HEK293 (cell line): ENCODE measurements around the gene SMIM44.

Experiments
- CTCF ChIA-PET: fragments of 350-600 bp; formaldehyde crosslinking; extraction: SDS; loops from one replicate; lab custom pipeline; 2021; ENCODE audit warnings: antibody characterized with exemption; lab: Yijun Ruan, JAX
- POLR2A ChIA-PET: fragments of 300-600 bp; formaldehyde crosslinking; extraction: SDS; loops from one replicate; lab custom pipeline; 2020; ENCODE audit warnings: antibody characterized with exemption, inconsistent platforms; lab: Yijun Ruan, JAX
- H3K27ac ChIP-seq: fragments of 200-500 bp; sonication (Bioruptor generic); 2 replicates; pipeline ENCODE4 v1.5.1; 2014; ENCODE audit warnings: low read depth, low read length, control low read depth, inconsistent platforms; ENCODE audit errors: extremely low read depth
- H3K36me3 ChIP-seq, 2 experiments: fragments of 200-500 bp in 1 of 2; sonication (Bioruptor generic) in 1 of 2; 1 replicate in 1 of 2; 2 replicates in 1 of 2; pipeline ENCODE4 v1.5.1; 2014 to 2017; ENCODE audit warnings: inconsistent platforms in 2 of 2, low read length in 2 of 2; ENCODE audit not compliant: control insufficient read depth in 2 of 2, insufficient read depth in 1 of 2
- H3K4me1 ChIP-seq: fragments of 200-500 bp; sonication (Bioruptor generic); 2 replicates; pipeline ENCODE4 v1.5.1; 2014; ENCODE audit warnings: mild to moderate bottlenecking, low read length, inconsistent platforms; ENCODE audit not compliant: control insufficient read depth, insufficient read depth
- H3K4me3 ChIP-seq: 2 replicates; pipeline ENCODE4 v1.5.1; 2011; ENCODE audit warnings: low read depth, mild to moderate bottlenecking, control low read depth, low read length, moderate library complexity
- H3K9me3 ChIP-seq: fragments of 200-500 bp; sonication (Bioruptor generic); 2 replicates; pipeline ENCODE4 v1.5.1; 2014; ENCODE audit warnings: low read depth, low read length, inconsistent platforms; ENCODE audit not compliant: control insufficient read depth, insufficient read depth
- BCL11A ChIP-seq: fragments of 450-650 bp; formaldehyde crosslinking; IDR thresholded peaks from 2 replicates; pipeline ENCODE4 v1.5.1; 2016; ENCODE audit warnings: low read depth, missing biosample characterization, missing genetic modification characterization
- EGR2 ChIP-seq: fragments of 450-650 bp; formaldehyde crosslinking; IDR thresholded peaks from 2 replicates; pipeline ENCODE4 v1.5.1; 2016; ENCODE audit warnings: low read depth, missing biosample characterization, missing genetic modification characterization
- KLF8 ChIP-seq: fragments of 450-650 bp; formaldehyde crosslinking; IDR thresholded peaks from 2 replicates; pipeline ENCODE4 v1.5.1; 2016; ENCODE audit warnings: missing biosample characterization, missing genetic modification characterization
- MZF1 ChIP-seq: fragments of 450-650 bp; formaldehyde crosslinking; IDR thresholded peaks from 2 replicates; pipeline ENCODE4 v1.5.1; 2017; ENCODE audit warnings: missing biosample characterization, missing genetic modification characterization, borderline replicate concordance
- OSR2 ChIP-seq: fragments of 450-650 bp; formaldehyde crosslinking; IDR thresholded peaks from 2 replicates; pipeline ENCODE4 v1.5.1; 2016; ENCODE audit warnings: missing biosample characterization, missing genetic modification characterization
- RBAK ChIP-seq: fragments of 450-650 bp; formaldehyde crosslinking; IDR thresholded peaks from 2 replicates; pipeline ENCODE4 v1.5.1; 2016; ENCODE audit warnings: missing biosample characterization, missing genetic modification characterization
- ZFHX2 ChIP-seq: fragments of 450-650 bp; formaldehyde crosslinking; conservative IDR thresholded peaks from 2 replicates; pipeline ENCODE4 v1.5.1; 2016; ENCODE audit warnings: missing biosample characterization, missing genetic modification characterization
- ZFP41 ChIP-seq: fragments of 450-650 bp; formaldehyde crosslinking; IDR thresholded peaks from 2 replicates; pipeline ENCODE4 v1.5.1; 2016; ENCODE audit warnings: missing biosample characterization, missing genetic modification characterization, borderline replicate concordance
- ZFP69B ChIP-seq: fragments of 450-650 bp; formaldehyde crosslinking; IDR thresholded peaks from 2 replicates; pipeline ENCODE4 v1.5.1; 2016; ENCODE audit warnings: missing biosample characterization, missing genetic modification characterization
- ZNF24 ChIP-seq: fragments of 450-650 bp; formaldehyde crosslinking; IDR thresholded peaks from 2 replicates; pipeline ENCODE4 v1.5.1; 2016; ENCODE audit warnings: missing biosample characterization, missing genetic modification characterization
- ZNF37A ChIP-seq: fragments of 450-650 bp; IDR thresholded peaks from 2 replicates; pipeline ENCODE4 v1.5.1; 2018; ENCODE audit warnings: missing biosample characterization, missing genetic modification characterization
- ZNF398 ChIP-seq: fragments of 450-650 bp; formaldehyde crosslinking; IDR thresholded peaks from 2 replicates; pipeline ENCODE4 v1.5.1; 2017; ENCODE audit warnings: missing biosample characterization, missing genetic modification characterization
- ZNF433 ChIP-seq: fragments of 450-650 bp; formaldehyde crosslinking; IDR thresholded peaks from 2 replicates; pipeline ENCODE4 v1.5.1; 2016; ENCODE audit warnings: missing biosample characterization, missing genetic modification characterization, low read depth
- ZNF544 ChIP-seq: fragments of 450-650 bp; formaldehyde crosslinking; IDR thresholded peaks from 2 replicates; pipeline ENCODE4 v1.5.0; 2017; ENCODE audit warnings: missing biosample characterization, missing genetic modification characterization
- ZNF600 ChIP-seq: fragments of 450-650 bp; formaldehyde crosslinking; IDR thresholded peaks from 2 replicates; pipeline ENCODE4 v1.5.1; 2016; ENCODE audit warnings: missing biosample characterization, missing genetic modification characterization
- ZNF626 ChIP-seq: fragments of 450-650 bp; sonication (Bioruptor Pico); formaldehyde crosslinking; IDR thresholded peaks from 2 replicates; pipeline ENCODE4 v1.5.1; 2018; ENCODE audit warnings: missing biosample characterization, missing genetic modification characterization, inconsistent platforms
- ZNF768 ChIP-seq: fragments of 450-650 bp; formaldehyde crosslinking; IDR thresholded peaks from 2 replicates; pipeline ENCODE4 v1.5.1; 2018; ENCODE audit warnings: missing biosample characterization, mild to moderate bottlenecking, missing genetic modification characterization
- ZNF776 ChIP-seq: fragments of 450-650 bp; formaldehyde crosslinking; IDR thresholded peaks from 2 replicates; pipeline ENCODE4 v1.5.0; 2017; ENCODE audit warnings: missing biosample characterization, missing genetic modification characterization, borderline replicate concordance
- ZNF792 ChIP-seq: fragments of 450-650 bp; formaldehyde crosslinking; IDR thresholded peaks from 2 replicates; pipeline ENCODE4 v1.5.1; 2016; ENCODE audit warnings: missing biosample characterization, missing genetic modification characterization
- TF ChIP-seq, protein P1 (sequence below): fragments of 450-650 bp; formaldehyde crosslinking; IDR thresholded peaks from 2 replicates; pipeline ENCODE4 v1.5.1; 2016; ENCODE audit warnings: missing biosample characterization, missing genetic modification characterization

The SMIM44 gene

GRCh38 chr19:3497757-3498520, 14.7 kb upstream of the SMIM44 start:
- CTCF ChIA-PET: interaction anchor here (0.6 to 2.4 kb wide), 2 partner anchors 13 to 25 kb away, joined by 6 to 12 read pairs; no protein-coding TSS in a partner anchor
- TF ChIP-seq ZNF626 (tag by site-specific recombination) (no peak), RBAK (peak; percentile 69; the same call in 1 of the 2 replicates), ZNF776 (tag by site-specific recombination) (no peak), ZNF433 (tag by site-specific recombination) (no peak), ZNF792 (tag by site-specific recombination) (no peak), BCL11A (tag by site-specific recombination) (no peak), OSR2 (tag by site-specific recombination) (no peak)
- TF ChIP-seq, all 188 proteins: peak for 1
- Histone ChIP-seq H3K4me3 (no peak overlapping the region), H3K4me1 (peaks cover 2% of the 10 kb centered on the region), H3K27ac (no peak overlapping the region), H3K36me3 (peaks cover 7 to 39% of the 10 kb centered on the region in 2 experiments; a peak in 2 of 3 replicates), H3K9me3 (no peaks in the 10 kb centered on the region)
- POLR2A ChIA-PET: no interaction called here

DNA sequence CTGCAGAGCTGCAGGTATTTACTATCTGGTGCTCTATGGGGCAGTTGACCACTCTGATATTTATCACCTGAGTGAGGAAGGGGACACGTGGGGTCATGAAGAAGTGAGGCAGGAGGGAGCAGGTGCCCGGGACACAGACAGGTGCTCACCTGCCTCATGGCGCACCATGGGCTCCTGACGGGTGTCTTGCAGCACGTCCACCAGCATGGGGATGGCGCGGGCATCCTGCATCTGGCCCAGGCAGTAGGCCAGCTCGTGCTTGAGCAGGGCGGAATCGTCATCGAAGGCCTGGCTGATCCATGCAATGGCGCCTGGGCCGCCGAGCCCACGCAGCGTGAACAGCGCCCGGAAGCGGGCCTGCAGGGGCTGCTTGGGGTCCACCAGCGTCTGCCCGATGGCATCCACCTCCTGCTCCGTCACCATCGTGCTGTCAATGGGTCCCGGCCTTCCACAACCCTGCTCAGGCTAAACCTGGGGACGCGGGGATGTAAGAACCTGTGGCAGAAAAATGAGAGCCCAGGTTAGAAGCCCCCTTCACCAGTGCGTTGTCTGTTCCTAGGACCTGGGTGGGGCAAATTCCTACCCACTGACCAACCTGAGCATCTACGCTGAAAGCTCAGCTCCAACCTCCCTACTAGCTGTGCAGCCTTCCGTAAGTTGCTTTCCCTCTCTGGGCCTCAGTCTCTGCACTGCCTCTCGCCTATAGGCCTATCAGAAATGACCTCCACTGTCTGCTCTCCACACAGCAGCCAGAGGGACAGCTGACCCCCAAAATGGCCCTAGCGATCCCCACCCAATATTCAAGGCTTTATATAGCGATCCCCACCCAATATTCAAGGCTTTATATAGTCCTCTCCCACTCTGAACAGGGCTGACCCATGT, 13.4 kb upstream of the SMIM44 start:
- Histone ChIP-seq H3K36me3 (peaks cover 7 to 52% of the 10 kb centered on the region in 2 experiments; a peak in 2 of 3 replicates), H3K4me3 (no peak overlapping the region), H3K4me1 (peaks cover 2% of the 10 kb centered on the region), H3K27ac (no peak overlapping the region), H3K9me3 (no peaks in the 10 kb centered on the region)
- POLR2A ChIA-PET: no interaction called here
- CTCF ChIA-PET: no interaction called here
- no peak for TF ChIP-seq ZNF398 (tag by site-specific recombination)
- peak; percentile 51; the same call in 1 of the 2 replicates for TF ChIP-seq ZNF768 (tag by site-specific recombination)

GRCh38 chr19:3494559-3494958, 11.3 kb upstream of the SMIM44 start:
- Histone ChIP-seq H3K36me3 (peaks cover 7 to 60% of the 10 kb centered on the region in 2 experiments; a peak in 2 of 3 replicates), H3K4me1 (no peaks in the 10 kb centered on the region; the same call in 1 of the 2 replicates), H3K27ac (no peak overlapping the region), H3K4me3 (no peak overlapping the region), H3K9me3 (no peaks in the 10 kb centered on the region)
- POLR2A ChIA-PET: interaction anchor here (0.5 to 0.7 kb wide), 2 partner anchors 10 to 219 kb away, joined by 4 to 5 read pairs; no protein-coding TSS in a partner anchor
- no peak for TF ChIP-seq ZNF600
- TF ChIP-seq EGR2 (tag by site-specific recombination): peak; percentile 45
- TF ChIP-seq ZNF433 (tag by site-specific recombination): no peak
- no peak for TF ChIP-seq ZFP41 (tag by site-specific recombination)
- TF ChIP-seq ZNF24 (tag by site-specific recombination): no peak
- TF ChIP-seq KLF8 (tag by site-specific recombination): no peak
- TF ChIP-seq ZFP69B: no peak
- TF ChIP-seq ZNF544 (tag by site-specific recombination): no peak
- TF ChIP-seq ZNF37A (tag by site-specific recombination): no peak
- peak; percentile 39 for TF ChIP-seq ZFHX2
- TF ChIP-seq ZNF626 (tag by site-specific recombination): no peak
- no peak for TF ChIP-seq MZF1 (tag by site-specific recombination)
- TF ChIP-seq, protein P1, sequence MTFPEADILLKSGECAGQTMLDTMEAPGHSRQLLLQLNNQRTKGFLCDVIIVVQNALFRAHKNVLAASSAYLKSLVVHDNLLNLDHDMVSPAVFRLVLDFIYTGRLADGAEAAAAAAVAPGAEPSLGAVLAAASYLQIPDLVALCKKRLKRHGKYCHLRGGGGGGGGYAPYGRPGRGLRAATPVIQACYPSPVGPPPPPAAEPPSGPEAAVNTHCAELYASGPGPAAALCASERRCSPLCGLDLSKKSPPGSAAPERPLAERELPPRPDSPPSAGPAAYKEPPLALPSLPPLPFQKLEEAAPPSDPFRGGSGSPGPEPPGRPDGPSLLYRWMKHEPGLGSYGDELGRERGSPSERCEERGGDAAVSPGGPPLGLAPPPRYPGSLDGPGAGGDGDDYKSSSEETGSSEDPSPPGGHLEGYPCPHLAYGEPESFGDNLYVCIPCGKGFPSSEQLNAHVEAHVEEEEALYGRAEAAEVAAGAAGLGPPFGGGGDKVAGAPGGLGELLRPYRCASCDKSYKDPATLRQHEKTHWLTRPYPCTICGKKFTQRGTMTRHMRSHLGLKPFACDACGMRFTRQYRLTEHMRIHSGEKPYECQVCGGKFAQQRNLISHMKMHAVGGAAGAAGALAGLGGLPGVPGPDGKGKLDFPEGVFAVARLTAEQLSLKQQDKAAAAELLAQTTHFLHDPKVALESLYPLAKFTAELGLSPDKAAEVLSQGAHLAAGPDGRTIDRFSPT: no peak
- CTCF ChIA-PET: interaction anchor here (0.8 kb wide), 1 partner anchor 10 kb away, joined by 6 read pairs; no protein-coding TSS in a partner anchor
